Measurements from ENCODE around the gene AXL. TPM values are rescaled to one million over a fixed set of nuclear protein-coding genes. Genes with fewer than 3 reads are reported as not detected.
A peak's percentile ranks its signal among the peaks of the same experiment; 100 is the strongest.

Gene AXL
- total and polyA plus RNA-seq, 2 of the 13 experiments (the other 11 are each of a cell fraction or from before 2014, with no cell fraction given) = 0.71 to 5.9 TPM

- CTCF ChIA-PET (ENCODE audit: low intra/inter-chr PET ratio, low total read pairs) = no interaction called here
- peaks cover 56 to 96% of the 10 kb centered on the region in 2 experiments for H3K36me3 ChIP-seq (replicated peaks in 1 of 2; ENCODE audit: control insufficient read depth in 1 of 2, insufficient read depth in 2 of 2, low read length in 2 of 2)
These were observed 81.5 kb downstream of the AXL start for GRCh38 chr19:41300555-41300954.

DNA sequence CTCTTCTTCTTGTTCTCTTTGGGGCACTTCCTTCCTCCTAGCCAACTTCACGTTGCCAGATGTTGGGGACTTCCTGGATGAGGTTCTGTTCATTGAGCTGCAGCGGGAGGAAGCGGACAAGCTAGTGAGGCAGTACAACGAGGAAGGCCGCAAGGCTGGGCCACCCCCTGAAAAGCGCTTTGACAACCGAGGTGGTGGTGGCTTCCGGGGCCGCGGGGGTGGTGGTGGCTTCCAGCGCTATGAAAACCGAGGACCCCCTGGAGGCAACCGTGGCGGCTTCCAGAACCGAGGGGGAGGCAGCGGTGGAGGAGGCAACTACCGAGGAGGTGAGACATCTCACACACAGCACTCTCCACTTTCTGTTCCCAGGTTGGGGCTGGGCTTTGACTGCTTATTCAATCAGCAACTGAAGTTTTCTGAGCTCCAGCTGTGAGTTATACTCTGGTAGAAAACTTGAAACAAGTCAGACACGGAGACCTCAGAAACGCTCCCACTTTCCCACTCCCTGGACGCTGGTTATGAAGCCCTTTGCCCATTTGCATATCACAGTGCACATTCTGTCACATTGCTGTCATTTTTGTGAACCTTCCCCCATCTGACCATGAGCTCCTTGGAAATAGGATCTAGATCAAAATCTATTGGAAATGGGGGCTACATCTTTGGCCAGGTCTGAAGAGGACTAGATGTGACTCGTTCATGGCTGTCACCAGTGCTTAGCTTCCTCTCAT lies 83.8 kb downstream of the AXL start:
- peaks cover 52 to 95% of the 10 kb centered on the region in 2 experiments for H3K36me3 ChIP-seq (replicated peaks in 1 of 2; ENCODE audit: control insufficient read depth in 1 of 2, insufficient read depth in 2 of 2, low read length in 2 of 2)

More at GRCh38 chr19:41300555-41300954, 81.5 kb downstream of the AXL start:
- no peak overlapping the region for H3K4me2 ChIP-seq (ENCODE audit: low read depth, low read length)
- FAIRE-seq (no peak), ATAC-seq (no peak), DNase-seq (ENCODE audit: low spot score) (no peak)
- intact Hi-C loops (cut with micrococcal nuclease; ENCODE audit: unreplicated experiment) (no loop called here), in situ Hi-C loops (cut with HindIII; ENCODE audit: extremely low pct_ligation_motif_present, low pct_unique_long_range_greater_than_20kb) (no loop called here)
- no peaks in the 10 kb centered on the region for H3K9me3 ChIP-seq (ENCODE audit: low read length)
- no peaks in the 10 kb centered on the region for H4K20me1 ChIP-seq (ENCODE audit: insufficient read depth, low read length)
- 98% methylated on average over 6 of the region's 6 CpGs for WGBS (ENCODE audit: low lambda C conversion rate)
- no TSS peak for BruUV-seq (replicated peaks)
- POLR2A ChIA-PET = no interaction called here
- H3K27me3 ChIP-seq (ENCODE audit: control insufficient read depth in 1 of 2, insufficient read depth in 2 of 2, low read length in 2 of 2) = no peaks in the 10 kb centered on the region
- no peaks in the 10 kb centered on the region for H3K4me1 ChIP-seq (ENCODE audit: insufficient read depth, low read length)
- H3K79me2 ChIP-seq (ENCODE audit: insufficient read depth, low read length) = no peaks in the 10 kb centered on the region
- no peak overlapping the region for H3K4me3 ChIP-seq (replicated peaks in 1 of 3; ENCODE audit: insufficient read depth in 1 of 3, low read depth in 2 of 3, low read length in 3 of 3)
- no peak overlapping the region for H2AFZ ChIP-seq (ENCODE audit: low read length)
- H3K27ac ChIP-seq (ENCODE audit: extremely low read length, insufficient read depth, low read length) = no peak overlapping the region
- TF ChIP-seq AGO2 (optimal IDR thresholded peaks at IDR 0.05; ENCODE audit: low read depth, low read length) (no peak), YEATS2 (CRISPR knock-in tag; IDR thresholded peaks at IDR 0.05; ENCODE audit: borderline replicate concordance) (no peak)
- no peak overlapping the region for H3K9ac ChIP-seq (ENCODE audit: insufficient read depth, low read depth, low read length)

More for the DNA sequence above, 83.8 kb downstream of the AXL start:
- Histone ChIP-seq H3K9me3 (ENCODE audit: low read length) (no peaks in the 10 kb centered on the region), H3K27me3 (ENCODE audit: control insufficient read depth in 1 of 2, insufficient read depth in 2 of 2, low read length in 2 of 2) (no peaks in the 10 kb centered on the region), H3K79me2 (ENCODE audit: insufficient read depth, low read length) (no peaks in the 10 kb centered on the region), H3K27ac (ENCODE audit: extremely low read length, insufficient read depth, low read length) (no peak overlapping the region), H3K4me1 (ENCODE audit: insufficient read depth, low read length) (no peaks in the 10 kb centered on the region), H3K9ac (ENCODE audit: insufficient read depth, low read depth, low read length) (no peak overlapping the region), H2AFZ (ENCODE audit: low read length) (no peak overlapping the region), H4K20me1 (ENCODE audit: insufficient read depth, low read length) (no peaks in the 10 kb centered on the region), H3K4me2 (ENCODE audit: low read depth, low read length) (no peak overlapping the region), H3K4me3 (replicated peaks in 1 of 3; ENCODE audit: insufficient read depth in 1 of 3, low read depth in 2 of 3, low read length in 3 of 3) (no peak overlapping the region)
- ATAC-seq (no peak), FAIRE-seq (no peak), DNase-seq (ENCODE audit: low spot score) (no peak)
- TF ChIP-seq ZNF790 (CRISPR knock-in tag; IDR thresholded peaks at IDR 0.05; ENCODE audit: borderline replicate concordance) = no peak
- TF ChIP-seq, protein P1, sequence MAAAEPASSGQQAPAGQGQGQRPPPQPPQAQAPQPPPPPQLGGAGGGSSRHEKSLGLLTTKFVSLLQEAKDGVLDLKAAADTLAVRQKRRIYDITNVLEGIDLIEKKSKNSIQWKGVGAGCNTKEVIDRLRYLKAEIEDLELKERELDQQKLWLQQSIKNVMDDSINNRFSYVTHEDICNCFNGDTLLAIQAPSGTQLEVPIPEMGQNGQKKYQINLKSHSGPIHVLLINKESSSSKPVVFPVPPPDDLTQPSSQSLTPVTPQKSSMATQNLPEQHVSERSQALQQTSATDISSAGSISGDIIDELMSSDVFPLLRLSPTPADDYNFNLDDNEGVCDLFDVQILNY (CRISPR knock-in tag; conservative IDR thresholded peaks at IDR 0.05) = no peak
- TF ChIP-seq, protein P2, sequence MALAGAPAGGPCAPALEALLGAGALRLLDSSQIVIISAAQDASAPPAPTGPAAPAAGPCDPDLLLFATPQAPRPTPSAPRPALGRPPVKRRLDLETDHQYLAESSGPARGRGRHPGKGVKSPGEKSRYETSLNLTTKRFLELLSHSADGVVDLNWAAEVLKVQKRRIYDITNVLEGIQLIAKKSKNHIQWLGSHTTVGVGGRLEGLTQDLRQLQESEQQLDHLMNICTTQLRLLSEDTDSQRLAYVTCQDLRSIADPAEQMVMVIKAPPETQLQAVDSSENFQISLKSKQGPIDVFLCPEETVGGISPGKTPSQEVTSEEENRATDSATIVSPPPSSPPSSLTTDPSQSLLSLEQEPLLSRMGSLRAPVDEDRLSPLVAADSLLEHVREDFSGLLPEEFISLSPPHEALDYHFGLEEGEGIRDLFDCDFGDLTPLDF (CRISPR knock-in tag; IDR thresholded peaks at IDR 0.05) = no peak
- peak; percentile 25 for TF ChIP-seq AGO2 (optimal IDR thresholded peaks at IDR 0.05; ENCODE audit: low read depth, low read length)
- TF ChIP-seq ZNF431 (CRISPR knock-in tag; IDR thresholded peaks at IDR 0.05; ENCODE audit: borderline replicate concordance, low read depth) = no peak
- TF ChIP-seq ZNF225 (CRISPR knock-in tag; IDR thresholded peaks at IDR 0.05) = no peak
- ChIA-PET CTCF (ENCODE audit: low intra/inter-chr PET ratio, low total read pairs) (no interaction called here), POLR2A (interaction anchor here (1.5 kb wide), 1 partner anchor 40 kb away, joined by 5 read pairs; no protein-coding TSS in a partner anchor)
- intact Hi-C loops (cut with micrococcal nuclease; ENCODE audit: unreplicated experiment) (no loop called here), in situ Hi-C loops (cut with HindIII; ENCODE audit: extremely low pct_ligation_motif_present, low pct_unique_long_range_greater_than_20kb) (no loop called here)
- BruUV-seq (replicated peaks) = no TSS peak
- 96% methylated on average over 15 of the region's 21 CpGs for WGBS (ENCODE audit: low lambda C conversion rate)

Data from HepG2 (cell line).